HK-2 (cell line): ENCODE data around the gene GOLGA3.

Experiments
- DNase-seq: peaks from one replicate; pipeline ENCODE4 v3.0.0-alpha.2; 2018; ENCODE audit not compliant: unreplicated experiment

GOLGA3 gene

GRCh38 chr12:132747896-132748295 lies 80.8 kb downstream of the GOLGA3 start:
- DNase-seq = no peak

GRCh38 chr12:132747395-132747794 lies 81.3 kb downstream of the GOLGA3 start:
- DNase-seq = no peak

GRCh38 chr12:132746613-132747012 lies 82.1 kb downstream of the GOLGA3 start:
- no peak for DNase-seq

DNA sequence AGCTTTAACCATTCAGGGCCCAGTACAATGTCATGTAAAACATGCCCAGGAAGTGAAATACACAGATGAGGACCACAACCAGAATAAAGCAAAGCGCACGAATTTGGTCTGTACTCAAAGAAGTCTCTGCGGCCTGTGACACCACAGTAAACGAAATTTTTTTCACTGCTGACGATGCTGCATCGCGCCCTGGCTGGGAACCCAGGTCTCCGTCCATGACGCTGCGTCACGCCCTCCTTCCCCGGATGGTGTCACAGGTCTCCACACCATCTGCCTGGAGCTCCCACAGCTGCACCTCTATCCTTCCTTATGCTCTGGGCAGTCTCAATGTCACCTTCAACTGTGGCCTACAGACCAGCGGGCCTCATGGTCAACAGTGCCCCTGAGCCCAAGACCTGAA lies 84.8 kb downstream of the GOLGA3 start:
- DNase-seq = no peak

- no peak for DNase-seq
Observed at GRCh38 chr12:132741620-132742019, 87.0 kb downstream of the GOLGA3 start.

DNA sequence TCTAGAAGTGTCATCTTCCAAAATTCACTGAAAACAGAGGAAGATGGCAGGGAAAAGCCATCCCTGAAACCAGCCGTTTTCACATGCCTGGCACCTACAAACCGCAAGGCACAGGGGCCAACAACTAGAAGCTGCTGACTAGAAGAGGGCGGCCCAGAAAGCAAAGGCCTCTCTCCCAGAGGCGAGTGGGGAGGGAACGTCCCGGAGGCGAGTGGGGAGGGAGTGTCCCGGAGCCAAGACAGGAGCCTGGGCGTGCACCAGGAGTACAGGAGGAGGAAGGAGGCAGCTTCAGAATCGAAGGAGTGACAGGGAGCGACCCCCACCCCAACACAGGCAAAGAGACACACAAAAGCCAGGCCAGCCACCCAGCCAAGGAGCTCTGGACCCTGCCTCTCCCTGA lies 88.0 kb downstream of the GOLGA3 start:
- no peak for DNase-seq

DNA sequence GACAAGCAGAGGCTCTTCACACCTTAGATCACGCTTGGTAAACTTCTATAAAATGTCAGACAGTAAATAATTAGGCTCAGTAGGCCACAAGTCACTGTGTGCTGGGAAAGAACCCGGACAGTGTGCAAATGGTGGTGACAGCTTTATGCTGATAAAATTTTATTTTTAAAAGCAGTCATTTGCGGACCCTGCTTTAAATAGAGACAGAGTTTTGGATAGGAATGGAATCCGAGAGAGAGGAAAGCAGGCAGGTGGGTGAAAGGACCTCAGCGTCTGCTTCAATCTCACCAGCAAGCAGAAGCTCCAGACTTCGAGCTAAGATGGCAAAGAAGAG lies 88.4 kb downstream of the GOLGA3 start:
- DNase-seq = no peak

GRCh38 chr12:132739600-132740312 lies 88.9 kb downstream of the GOLGA3 start:
- no peak for DNase-seq

- DNase-seq = no peak
Observed at GRCh38 chr12:132736913-132737312, 91.8 kb downstream of the GOLGA3 start.

DNA sequence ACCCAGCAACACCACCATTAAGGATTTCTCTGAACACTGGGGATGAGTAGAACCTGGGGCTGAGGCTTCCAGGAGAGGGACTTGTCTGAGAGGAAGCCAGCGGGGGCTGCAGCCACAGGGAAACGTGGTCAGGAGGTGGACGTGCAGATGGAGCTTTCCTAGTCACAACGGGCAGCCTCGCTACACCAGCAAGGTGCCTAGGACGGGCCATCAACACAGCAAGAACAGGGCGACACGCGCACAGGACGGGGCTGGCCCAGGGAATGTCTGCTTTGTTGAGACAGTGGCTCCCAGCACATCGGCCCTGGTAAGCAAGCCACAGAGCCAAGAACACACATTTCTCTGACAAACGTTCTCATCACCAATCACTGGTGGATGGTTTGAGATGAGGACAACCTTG lies 92.3 kb downstream of the GOLGA3 start:
- DNase-seq = no peak

GRCh38 chr12:132735496-132735895 lies 93.2 kb downstream of the GOLGA3 start:
- no peak for DNase-seq

DNA sequence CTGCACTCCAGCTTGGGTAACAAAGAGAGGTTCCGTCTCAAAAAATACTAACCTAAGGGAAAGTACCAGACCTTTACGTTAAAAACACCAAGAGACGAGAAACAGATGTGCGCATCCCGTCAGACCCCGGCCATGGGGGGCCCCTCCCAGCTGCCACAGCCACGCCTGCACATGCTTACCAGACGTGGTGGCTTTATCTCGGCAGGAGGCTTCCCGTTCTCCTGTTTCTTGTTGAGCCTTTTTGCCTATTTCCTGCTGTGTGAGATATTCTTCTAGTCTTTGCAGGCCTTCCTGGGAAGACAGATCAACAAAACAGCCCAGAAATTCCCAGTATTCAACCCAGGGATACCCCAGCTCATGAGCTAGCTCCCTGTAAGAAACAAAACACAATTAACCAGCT lies 94.5 kb downstream of the GOLGA3 start:
- no peak for DNase-seq

- DNase-seq = no peak
Observed at GRCh38 chr12:132731574-132731973, 97.1 kb downstream of the GOLGA3 start.

DNA sequence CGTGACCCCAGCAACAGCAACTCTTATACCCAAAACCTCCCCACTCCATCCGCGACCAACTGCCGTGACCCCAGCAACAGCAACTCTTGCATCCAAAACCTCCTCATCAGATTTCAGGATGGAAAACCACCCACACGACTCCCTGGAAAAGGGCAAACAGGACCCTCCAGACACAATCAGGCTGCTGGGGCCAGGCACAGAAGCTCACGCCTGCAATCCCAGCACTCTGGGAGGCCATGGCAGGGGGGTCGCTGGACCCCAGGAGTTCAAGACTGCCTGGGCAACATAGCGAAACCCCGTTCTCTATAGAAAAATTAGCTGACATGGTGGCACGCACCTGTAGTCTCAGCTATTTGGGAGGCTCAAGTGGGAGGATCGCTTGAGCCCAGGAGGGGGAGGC lies 98.3 kb downstream of the GOLGA3 start:
- DNase-seq = no peak

- no peak for DNase-seq
Observed at GRCh38 chr12:132729541-132730320, 98.9 kb downstream of the GOLGA3 start.

GRCh38 chr12:132728502-132728901 lies 100.2 kb downstream of the GOLGA3 start:
- DNase-seq = no peak

DNA sequence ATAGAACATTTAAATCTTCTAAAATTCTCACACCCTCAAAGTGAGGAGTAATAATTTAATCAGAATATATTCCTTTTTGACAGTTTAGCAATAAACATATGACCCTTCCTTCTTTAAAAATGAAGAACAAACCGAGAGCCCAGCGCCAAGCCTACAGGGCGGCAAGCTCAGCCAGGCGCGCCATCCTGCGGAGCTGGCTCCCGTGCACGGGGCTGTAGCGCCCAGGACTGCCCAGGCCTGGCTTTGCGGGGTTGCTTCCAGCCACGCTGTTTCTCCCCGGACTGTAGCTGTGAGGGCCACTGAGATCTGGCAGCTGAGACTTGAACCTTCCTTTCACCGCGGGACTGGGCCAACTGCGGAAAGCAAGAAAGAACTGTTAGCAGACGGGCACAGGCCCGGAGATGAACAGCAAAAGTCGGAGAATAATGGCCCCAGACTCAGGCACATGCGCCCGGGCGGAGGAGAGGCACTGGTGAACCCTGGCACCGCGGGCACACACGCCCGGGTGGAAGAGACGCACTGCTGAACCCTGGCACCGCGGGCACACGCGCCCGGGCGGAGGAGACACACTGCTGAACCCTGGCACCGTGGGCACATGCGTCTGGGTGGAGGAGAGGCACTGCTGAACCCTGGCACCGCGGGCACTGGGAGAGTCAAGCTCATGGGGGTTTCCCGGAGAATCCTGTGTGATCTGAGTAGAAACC lies 101.4 kb downstream of the GOLGA3 start:
- DNase-seq = no peak

DNA sequence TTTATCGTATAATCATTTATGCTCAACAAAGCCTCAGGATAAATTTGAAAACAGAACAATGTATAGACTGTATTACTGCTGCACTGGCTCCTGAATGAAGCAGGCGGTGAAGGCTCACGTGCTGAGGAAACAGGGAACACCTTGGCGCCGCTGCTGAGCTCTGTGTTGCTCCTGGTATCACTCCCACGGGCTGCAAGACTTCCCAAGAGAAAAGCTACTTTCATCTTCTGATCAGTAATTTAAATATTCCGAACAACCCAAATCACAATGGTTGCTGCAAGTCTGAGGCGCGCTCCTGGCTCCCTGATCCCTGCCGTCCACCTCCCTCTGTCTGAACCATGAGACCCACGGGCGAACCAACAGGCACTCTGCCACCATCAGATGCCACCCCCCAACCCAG lies 102.3 kb downstream of the GOLGA3 start:
- no peak for DNase-seq

DNA sequence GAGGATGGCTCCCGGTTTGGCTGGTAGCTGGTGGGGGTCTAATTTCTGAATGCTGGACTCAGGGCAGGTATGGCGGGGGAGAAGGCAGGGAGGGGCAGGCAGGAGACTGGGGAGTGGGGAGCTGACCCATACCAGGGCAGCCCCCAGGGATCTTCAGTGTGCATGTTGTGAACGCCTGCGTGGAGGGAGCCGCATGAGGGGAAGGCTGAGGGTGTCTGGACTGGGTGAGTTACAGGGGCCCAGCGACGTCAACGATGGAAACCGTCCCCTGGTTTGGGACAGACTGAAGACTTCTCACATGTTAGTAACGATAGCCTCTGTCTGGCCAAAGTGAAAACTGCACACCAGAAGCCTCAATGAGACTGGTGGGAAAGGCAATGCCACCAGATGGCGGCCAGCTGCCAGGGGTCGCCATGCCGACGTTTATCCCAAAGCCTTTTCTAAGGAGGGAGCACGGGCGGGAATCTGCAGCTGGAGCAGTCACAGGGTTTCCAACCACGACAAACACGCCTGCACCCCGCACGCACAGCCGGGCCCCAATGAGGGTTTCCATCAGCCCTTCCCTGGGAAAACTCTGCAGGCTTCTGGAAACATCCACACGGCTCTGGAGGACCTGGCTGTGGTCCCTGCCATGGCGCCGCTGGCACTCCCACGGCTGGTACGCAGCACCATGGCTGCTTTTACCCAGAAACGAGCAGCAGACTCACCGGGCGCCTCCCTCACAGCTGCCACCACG lies 104.0 kb downstream of the GOLGA3 start:
- no peak for DNase-seq

DNA sequence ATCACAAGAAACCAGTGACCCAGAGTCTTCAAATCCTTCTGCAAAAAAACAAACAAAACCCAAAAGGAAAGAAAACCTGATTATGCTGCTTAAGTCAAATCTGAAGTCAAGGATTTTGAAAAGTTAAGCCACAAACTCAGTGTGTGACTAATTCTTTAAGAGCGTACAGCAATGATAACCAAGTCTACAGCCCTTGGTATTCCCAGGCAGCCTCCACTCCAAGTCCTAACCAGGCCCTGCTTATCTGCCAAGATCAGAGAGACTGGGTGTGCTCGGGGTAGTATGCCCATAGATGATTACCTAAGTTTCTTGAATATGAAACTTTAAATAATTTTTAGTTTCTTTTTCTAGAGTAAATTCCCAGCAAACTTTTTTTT lies 104.9 kb downstream of the GOLGA3 start:
- no peak for DNase-seq

DNA sequence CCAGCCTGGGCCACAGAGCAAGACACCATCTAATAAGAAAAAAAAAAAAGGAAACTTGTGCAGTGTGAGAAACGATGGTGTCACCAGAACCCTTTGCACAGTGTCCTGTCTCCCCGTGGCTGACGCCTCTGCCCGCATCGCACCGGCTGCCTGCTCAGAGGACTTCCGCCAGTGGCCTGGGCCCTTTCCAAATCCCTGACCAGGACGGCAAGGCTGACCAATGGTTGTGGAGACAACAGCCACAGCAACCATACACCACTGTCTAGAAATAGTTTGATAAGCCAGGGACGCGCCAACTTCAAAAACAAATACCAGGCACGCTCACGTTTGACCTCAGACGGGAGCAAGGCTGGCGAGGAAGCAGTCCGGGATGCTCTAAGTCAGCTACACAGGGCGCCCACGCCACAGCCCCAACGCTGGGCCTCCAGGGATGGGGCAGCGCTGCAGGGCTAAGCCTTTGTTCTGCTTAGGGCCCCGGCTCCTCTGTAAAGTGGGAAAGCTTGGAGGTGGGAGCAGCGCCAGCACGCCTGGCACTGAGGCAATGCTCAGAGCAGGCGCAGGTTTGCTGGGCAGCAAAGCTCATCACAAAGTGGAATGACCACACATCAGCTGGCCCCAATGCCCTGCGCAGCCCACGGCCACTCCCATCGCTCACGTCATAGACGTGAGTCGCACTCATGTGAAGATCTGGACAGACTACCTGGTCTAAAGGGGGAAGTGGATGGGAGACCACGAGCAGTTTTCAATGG lies 105.5 kb downstream of the GOLGA3 start:
- no peak for DNase-seq
